ENCODE results near the gene ITPR3. TPM values are rescaled to one million over a fixed set of nuclear protein-coding genes. Genes with fewer than 3 reads are reported as not detected.
A peak's percentile ranks its signal among the peaks of the same experiment; 100 is the strongest.

ITPR3 gene
- total and polyA plus RNA-seq, 5 donors from 2014 or later = 1.3 to 54.5 (median 2.2) TPM

GRCh38 chr6:33578588-33579011 lies 42.5 kb upstream of the ITPR3 start:
- peaks cover 0 to 43% (median 22%) of the 10 kb centered on the region in 4 donors for H3K4me1 Mint-ChIP-seq
- DNase-seq = peak; percentile 49 to 82 (median 52)
- ATAC-seq (ENCODE audit: low read depth in 2 of 2) = peak; percentile 31 to 33

GRCh38 chr6:33579828-33580714 lies 41.1 kb upstream of the ITPR3 start, which contains the start of gene BAK1:
Gene BAK1 (minus strand): TSS chr6:33580276. CDS start chr6:33577604, 2,672 bp downstream.
- Mint-ChIP-seq H3K4me1 (peaks cover 0 to 42% (median 18%) of the 10 kb centered on the region in 4 donors), H3K36me3 (peaks cover 14% of the 10 kb centered on the region), H3K27ac (peak within 1 kb of the TSS; percentile 99 to 100 (median 99)), H3K9me3 (no peaks in the 10 kb centered on the region), H3K4me3 (peak within 1 kb of the TSS; percentile 94 to 97 (median 95)), H3K27me3 (no peaks in the 10 kb centered on the region)
- Histone ChIP-seq H3K36me3 (ENCODE audit: control insufficient read depth, insufficient read depth, low read length) (peaks cover 17% of the 10 kb centered on the region), H3K4me3 (ENCODE audit: low read depth, low read length) (peak within 1 kb of the TSS; percentile 96), H3K27ac (ENCODE audit: insufficient read depth, low read length, poor library complexity, severe bottlenecking) (peak within 1 kb of the TSS; percentile 88), H3K4me1 (ENCODE audit: control insufficient read depth, insufficient read depth, low read length, poor library complexity, severe bottlenecking) (peaks cover 37% of the 10 kb centered on the region), H3K9me3 (ENCODE audit: control insufficient read depth in 2 of 2, low read length in 2 of 2) (no peaks in the 10 kb centered on the region), H3K27me3 (ENCODE audit: control insufficient read depth, insufficient read depth, low read length) (no peaks in the 10 kb centered on the region)
- DNase-seq (peak; percentile 81 to 90 (median 81)), ATAC-seq (ENCODE audit: low read depth in 2 of 2) (peak; percentile 96)

More at GRCh38 chr6:33578588-33579011, 42.5 kb upstream of the ITPR3 start:
- Histone ChIP-seq H3K4me3 (ENCODE audit: low read depth, low read length) (peak overlapping the region; percentile 96), H3K9me3 (ENCODE audit: control insufficient read depth in 2 of 2, low read length in 2 of 2) (no peaks in the 10 kb centered on the region), H3K27me3 (ENCODE audit: control insufficient read depth, insufficient read depth, low read length) (no peaks in the 10 kb centered on the region), H3K27ac (ENCODE audit: insufficient read depth, low read length, poor library complexity, severe bottlenecking) (peak overlapping the region; percentile 88), H3K36me3 (ENCODE audit: control insufficient read depth, insufficient read depth, low read length) (peaks cover 32% of the 10 kb centered on the region), H3K4me1 (ENCODE audit: control insufficient read depth, insufficient read depth, low read length, poor library complexity, severe bottlenecking) (peaks cover 36% of the 10 kb centered on the region)
- H3K27ac Mint-ChIP-seq = peak overlapping the region; percentile 99 to 100 (median 99)
- H3K4me3 Mint-ChIP-seq = peak overlapping the region; percentile 94 to 97 (median 95)
- no peaks in the 10 kb centered on the region for H3K27me3 Mint-ChIP-seq
- H3K36me3 Mint-ChIP-seq = peaks cover 22% of the 10 kb centered on the region
- H3K9me3 Mint-ChIP-seq = no peaks in the 10 kb centered on the region

- Mint-ChIP-seq H3K4me1 (peaks cover 6 to 47% (median 21%) of the 10 kb centered on the region in 4 donors), H3K9me3 (no peaks in the 10 kb centered on the region), H3K4me3 (no peak overlapping the region), H3K27me3 (no peaks in the 10 kb centered on the region), H3K27ac (no peak overlapping the region), H3K36me3 (peaks cover 10% of the 10 kb centered on the region)
- H3K36me3 ChIP-seq (ENCODE audit: control insufficient read depth, insufficient read depth, low read length) = peaks cover 9% of the 10 kb centered on the region
- no peak for DNase-seq
- H3K4me1 ChIP-seq (ENCODE audit: control insufficient read depth, insufficient read depth, low read length, poor library complexity, severe bottlenecking) = peaks cover 46% of the 10 kb centered on the region
- ATAC-seq (ENCODE audit: low read depth in 2 of 2) = no peak
- no peaks in the 10 kb centered on the region for H3K9me3 ChIP-seq (ENCODE audit: control insufficient read depth in 2 of 2, low read length in 2 of 2)
- no peaks in the 10 kb centered on the region for H3K27me3 ChIP-seq (ENCODE audit: control insufficient read depth, insufficient read depth, low read length)
- H3K4me3 ChIP-seq (ENCODE audit: low read depth, low read length) = no peak overlapping the region
- no peak overlapping the region for H3K27ac ChIP-seq (ENCODE audit: insufficient read depth, low read length, poor library complexity, severe bottlenecking)
Observed at GRCh38 chr6:33581186-33581585, 39.9 kb upstream of the ITPR3 start.

- Mint-ChIP-seq H3K27me3 (no peaks in the 10 kb centered on the region), H3K9me3 (no peaks in the 10 kb centered on the region), H3K36me3 (no peaks in the 10 kb centered on the region), H3K27ac (peak overlapping the region in 1 of 3 donors; percentile 66), H3K4me1 (peaks cover 6 to 26% (median 13%) of the 10 kb centered on the region in 4 donors), H3K4me3 (peak overlapping the region in 3 of 4 donors; percentile 15 to 61 (median 41))
- Histone ChIP-seq H3K27ac (ENCODE audit: insufficient read depth, low read length, poor library complexity, severe bottlenecking) (no peak overlapping the region), H3K27me3 (ENCODE audit: control insufficient read depth, insufficient read depth, low read length) (no peaks in the 10 kb centered on the region), H3K4me3 (ENCODE audit: low read depth, low read length) (no peak overlapping the region), H3K9me3 (ENCODE audit: control insufficient read depth in 2 of 2, low read length in 2 of 2) (no peaks in the 10 kb centered on the region), H3K4me1 (ENCODE audit: control insufficient read depth, insufficient read depth, low read length, poor library complexity, severe bottlenecking) (peaks cover 24% of the 10 kb centered on the region), H3K36me3 (ENCODE audit: control insufficient read depth, insufficient read depth, low read length) (no peaks in the 10 kb centered on the region)
- DNase-seq (no peak), ATAC-seq (ENCODE audit: low read depth in 2 of 2) (no peak)
Observed at GRCh38 chr6:33583591-33584155, 37.4 kb upstream of the ITPR3 start.

- H3K36me3 Mint-ChIP-seq = no peaks in the 10 kb centered on the region
- Histone ChIP-seq H3K4me1 (ENCODE audit: control insufficient read depth, insufficient read depth, low read length, poor library complexity, severe bottlenecking) (peaks cover 13% of the 10 kb centered on the region), H3K36me3 (ENCODE audit: control insufficient read depth, insufficient read depth, low read length) (no peaks in the 10 kb centered on the region), H3K27me3 (ENCODE audit: control insufficient read depth, insufficient read depth, low read length) (no peaks in the 10 kb centered on the region), H3K9me3 (ENCODE audit: control insufficient read depth in 2 of 2, low read length in 2 of 2) (no peaks in the 10 kb centered on the region), H3K27ac (ENCODE audit: insufficient read depth, low read length, poor library complexity, severe bottlenecking) (peak overlapping the region; percentile 68), H3K4me3 (ENCODE audit: low read depth, low read length) (no peak overlapping the region)
- no peaks in the 10 kb centered on the region for H3K9me3 Mint-ChIP-seq
- ATAC-seq (ENCODE audit: low read depth in 2 of 2) (no peak), DNase-seq (no peak)
- H3K4me3 Mint-ChIP-seq = peak overlapping the region in 1 of 4 donors; percentile 29
- H3K27ac Mint-ChIP-seq = peak overlapping the region; percentile 15 to 89 (median 53)
- H3K27me3 Mint-ChIP-seq = no peaks in the 10 kb centered on the region
- H3K4me1 Mint-ChIP-seq = peaks cover 4 to 21% (median 10%) of the 10 kb centered on the region in 4 donors
Observed at GRCh38 chr6:33584700-33585402, 36.3 kb upstream of the ITPR3 start.

GRCh38 chr6:33585403-33586107 lies 35.6 kb upstream of the ITPR3 start:
- Histone ChIP-seq H3K4me1 (ENCODE audit: control insufficient read depth, insufficient read depth, low read length, poor library complexity, severe bottlenecking) (peaks cover 13% of the 10 kb centered on the region), H3K27ac (ENCODE audit: insufficient read depth, low read length, poor library complexity, severe bottlenecking) (peak overlapping the region; percentile 68), H3K36me3 (ENCODE audit: control insufficient read depth, insufficient read depth, low read length) (no peaks in the 10 kb centered on the region), H3K27me3 (ENCODE audit: control insufficient read depth, insufficient read depth, low read length) (no peaks in the 10 kb centered on the region), H3K4me3 (ENCODE audit: low read depth, low read length) (peak overlapping the region; percentile 39), H3K9me3 (ENCODE audit: control insufficient read depth in 2 of 2, low read length in 2 of 2) (no peaks in the 10 kb centered on the region)
- Mint-ChIP-seq H3K27ac (peak overlapping the region; percentile 89 to 94 (median 93)), H3K27me3 (peaks cover 1% of the 10 kb centered on the region), H3K4me1 (peaks cover 0 to 17% (median 7%) of the 10 kb centered on the region in 4 donors), H3K9me3 (no peaks in the 10 kb centered on the region), H3K36me3 (no peaks in the 10 kb centered on the region), H3K4me3 (peak overlapping the region; percentile 32 to 84 (median 54))
- ATAC-seq (ENCODE audit: low read depth in 2 of 2) (peak; percentile 93), DNase-seq (peak; percentile 79 to 92 (median 82))

Measured in CD4-positive, CD25-positive, alpha-beta regulatory T cell (primary cell).